Gastrocnemius medialis (tissue), 4 donors: ENCODE results near the gene C2CD4D. TPM values are rescaled to one million over a fixed set of nuclear protein-coding genes. Genes with fewer than 3 reads are reported as not detected.

Experiments used
- ATAC-seq, 2 donors: fragments of 150-250 bp; one replicate each; pipeline ENCODE4 v1.9.1; 2016
- DNase-seq, 2 donors: peaks; one replicate each; pipeline ENCODE4 v3.0.0-alpha.2; 2019
- H3K27ac ChIP-seq, 4 donors: fragments of 200-600 bp; sonication (generic); 1 replicate in 1 of 4; 2 replicates in 3 of 4; pipeline ENCODE4 v1.5.1; 2016 to 2018; ENCODE audit warnings: mild to moderate bottlenecking in 2 of 4, moderate library complexity in 1 of 4
- H3K27me3 ChIP-seq, 3 donors: fragments of 200-600 bp; sonication (generic) in 2 of 3; 1 replicate in 1 of 3; 2 replicates in 2 of 3; pipeline versions ENCODE4 v1.5.1 to v1.6.0; 2016 to 2019; ENCODE audit warnings: mild to moderate bottlenecking in 1 of 3, moderate library complexity in 1 of 3
- H3K36me3 ChIP-seq, 2 donors: fragments of 200-600 bp; sonication (generic) in 1 of 2; one replicate each; pipeline ENCODE4 v1.5.1; 2017 to 2018
- H3K4me1 ChIP-seq, 2 donors: fragments of 200-600 bp; sonication (generic) in 1 of 2; one replicate each; pipeline ENCODE4 v1.5.1; 2016 to 2017; ENCODE audit warnings: mild to moderate bottlenecking in 2 of 2
- H3K4me3 ChIP-seq, 4 donors: fragments of 200-600 bp; sonication (generic) in 3 of 4; 1 replicate in 1 of 4; 2 replicates in 3 of 4; pipeline ENCODE4 v1.5.1; 2016 to 2019; ENCODE audit warnings: mild to moderate bottlenecking in 2 of 4
- H3K9me3 ChIP-seq, 3 donors: fragments of 200-600 bp; sonication (generic) in 2 of 3; 1 replicate in 1 of 3; 2 replicates in 2 of 3; pipeline ENCODE4 v1.5.1; 2016 to 2019
- CTCF ChIP-seq, 5 experiments: fragments of 450-650 bp in 3 of 5; fragments of 200-600 bp in 2 of 5; sonication (generic) in 2 of 5; IDR thresholded peaks in 4 of 5; conservative IDR thresholded peaks in 1 of 5; 1 replicate in 4 of 5; 2 replicates in 1 of 5; pipeline ENCODE4 v1.5.1; 2016 to 2019; ENCODE audit warnings: antibody characterized with exemption in 5 of 5, mild to moderate bottlenecking in 3 of 5, moderate library complexity in 3 of 5
- POLR2A ChIP-seq, 2 donors: fragments of 450-650 bp; IDR thresholded peaks; one replicate each; pipeline ENCODE4 v1.6.1; 2017; ENCODE audit warnings: antibody characterized with exemption in 2 of 2, mild to moderate bottlenecking in 2 of 2, moderate library complexity in 2 of 2
- in situ Hi-C, 4 donors: fragments of 200-750 bp; cut with MboI; loops; one replicate each; pipeline versions ENCODE4 v1.15.0 to v1.8.0; 2017; ENCODE audit warnings: low sequenced_read_pairs in 4 of 4
- intact Hi-C: fragments of 100-400 bp; cut with DNase I; formaldehyde crosslinking; loops from one replicate; pipeline ENCODE4 v1.15.1; 2023; ENCODE audit warnings: low total_unique reads
- total RNA-seq, 4 donors: library from RNA; depleted of rRNA; stranded (reverse); fragments of >200 nt; gene quantifications; one replicate each; pipeline versions ENCODE4 v1.1.0 to v1.2.3, GENCODE V29; 2016

C2CD4D gene
- total RNA-seq, 4 donors from 2014 or later, result not detected

GRCh38 chr1:151853411-151853943, 13.9 kb upstream of the C2CD4D start, which contains the start of gene THEM5:
THEM5 (minus strand) TSS chr1:151853712; CDS start chr1:151853565, 147 bp downstream.
- Histone ChIP-seq H3K4me1 (no peaks in the 10 kb centered on the region), H3K27ac (no peak within 1 kb of the TSS), H3K27me3 (peaks cover 0 to 11% (median 4%) of the 10 kb centered on the region in 3 donors), H3K4me3 (no peak within 1 kb of the TSS), H3K36me3 (no peaks in the 10 kb centered on the region), H3K9me3 (no peaks in the 10 kb centered on the region)
- intact Hi-C loops (no loop called here), in situ Hi-C loops (no loop called here)
- DNase-seq, result no peak
- no peak for TF ChIP-seq CTCF (IDR thresholded peaks at IDR 0.05 in 4 of 5, conservative IDR thresholded peaks at IDR 0.05 in 1 of 5)
- no peak for ATAC-seq

- in situ Hi-C loops (no loop called here), intact Hi-C loops (no loop called here)
- no peaks in the 10 kb centered on the region for H3K36me3 ChIP-seq
- TF ChIP-seq POLR2A (IDR thresholded peaks at IDR 0.05) (no peak), CTCF (IDR thresholded peaks at IDR 0.05 in 4 of 5, conservative IDR thresholded peaks at IDR 0.05 in 1 of 5) (no peak)
- no peaks in the 10 kb centered on the region for H3K9me3 ChIP-seq
- DNase-seq, result no peak
- ATAC-seq, result no peak
- H3K27me3 ChIP-seq, result peaks cover 0 to 11% (median 4%) of the 10 kb centered on the region in 3 donors
- no peaks in the 10 kb centered on the region for H3K4me1 ChIP-seq
- H3K4me3 ChIP-seq, result no peak overlapping the region
- H3K27ac ChIP-seq, result no peak overlapping the region
Measured at GRCh38 chr1:151852733-151853132, 13.1 kb upstream of the C2CD4D start.

- TF ChIP-seq CTCF (IDR thresholded peaks at IDR 0.05 in 4 of 5, conservative IDR thresholded peaks at IDR 0.05 in 1 of 5) (no peak), POLR2A (IDR thresholded peaks at IDR 0.05) (no peak)
- DNase-seq, result no peak
- no peaks in the 10 kb centered on the region for H3K36me3 ChIP-seq
- no peak overlapping the region for H3K4me3 ChIP-seq
- H3K4me1 ChIP-seq, result no peaks in the 10 kb centered on the region
- H3K9me3 ChIP-seq, result no peaks in the 10 kb centered on the region
- ATAC-seq, result no peak
- intact Hi-C loops, result no loop called here
- in situ Hi-C loops, result no loop called here
- H3K27ac ChIP-seq, result no peak overlapping the region
- H3K27me3 ChIP-seq, result peaks cover 0 to 11% (median 4%) of the 10 kb centered on the region in 3 donors
Measured at GRCh38 chr1:151851886-151852285, 12.3 kb upstream of the C2CD4D start.

GRCh38 chr1:151849871-151850270, 10.3 kb upstream of the C2CD4D start:
- ATAC-seq, result no peak
- Histone ChIP-seq H3K9me3 (no peaks in the 10 kb centered on the region), H3K36me3 (no peaks in the 10 kb centered on the region), H3K27me3 (peaks cover 0 to 11% (median 4%) of the 10 kb centered on the region in 3 donors), H3K27ac (no peak overlapping the region), H3K4me1 (no peaks in the 10 kb centered on the region), H3K4me3 (no peak overlapping the region)
- in situ Hi-C loops (loop anchor here in 3 of 4 donors (10.0 to 25.0 kb wide), 3 partner anchors 85 to 263 kb away; partner anchors contain the start of genes MRPL9 (in 1 of the 3) and SNX27 (in 1 of the 3)), intact Hi-C loops (no loop called here)
- no peak for DNase-seq
- TF ChIP-seq POLR2A (IDR thresholded peaks at IDR 0.05) (no peak), CTCF (IDR thresholded peaks at IDR 0.05 in 4 of 5, conservative IDR thresholded peaks at IDR 0.05 in 1 of 5) (no peak)
